Heart left ventricle (tissue), 16 donors: ENCODE results near the gene WDR7. TPM values are rescaled to one million over a fixed set of nuclear protein-coding genes. Genes with fewer than 3 reads are reported as not detected.

Experiments used
- ATAC-seq, 4 donors: fragments of 200-7000 bp; cut with Tn5 transposase; one replicate each; pipeline ENCODE4 v1.9.1; 2020 to 2022; ENCODE audit warnings: moderate library complexity in 4 of 4, mild to moderate bottlenecking in 3 of 4, moderate number of reproducible peaks in 1 of 4
- DNase-seq, 5 donors: peaks; one replicate each; pipeline ENCODE4 v3.0.0-alpha.2; 2020
- H3K27ac ChIP-seq, 12 donors: fragments of 200-600 bp; sonication (generic) in 4 of 12; one replicate each; pipeline versions ENCODE4 v1.5.0 to v1.8.0; 2016 to 2022; ENCODE audit warnings: mild to moderate bottlenecking in 2 of 12
- H3K27me3 ChIP-seq, 9 donors: fragments of 200-600 bp; sonication (generic) in 2 of 9; one replicate each; pipeline versions ENCODE4 v1.5.1 to v1.8.0; 2016 to 2022; ENCODE audit warnings: mild to moderate bottlenecking in 3 of 9
- H3K36me3 ChIP-seq, 9 donors: fragments of 200-600 bp; sonication (generic) in 2 of 9; one replicate each; pipeline versions ENCODE4 v1.5.0 to v1.8.0; 2018 to 2022; ENCODE audit warnings: mild to moderate bottlenecking in 2 of 9
- H3K4me1 ChIP-seq, 12 donors: fragments of 200-600 bp; sonication (generic) in 4 of 12; one replicate each; pipeline versions ENCODE4 v1.5.0 to v1.8.0; 2016 to 2022; ENCODE audit warnings: mild to moderate bottlenecking in 3 of 12
- H3K4me3 ChIP-seq, 12 donors: fragments of 200-600 bp; sonication (generic) in 4 of 12; one replicate each; pipeline versions ENCODE4 v1.5.0 to v1.8.0; 2017 to 2022; ENCODE audit warnings: mild to moderate bottlenecking in 9 of 12, moderate library complexity in 4 of 12
- H3K9me3 ChIP-seq, 12 donors: fragments of 200-600 bp; sonication (generic) in 4 of 12; one replicate each; pipeline versions ENCODE4 v1.5.0 to v1.8.0; 2016 to 2022; ENCODE audit warnings: mild to moderate bottlenecking in 1 of 12
- POLR2A ChIP-seq, 2 donors: fragments of 450-650 bp; IDR thresholded peaks; one replicate each; pipeline ENCODE4 v1.6.1; 2017; ENCODE audit warnings: antibody characterized with exemption in 2 of 2, mild to moderate bottlenecking in 2 of 2, moderate library complexity in 2 of 2
- WGBS, 4 donors: extraction: QIAGEN DNeasy Blood & Tissue Kit in 2 of 4; methylation state at CpG; one replicate each; pipeline versions ENCODE4 v1.1.5 to v1.1.7; 2013 to 2018; 5-methylcytosine and 5-hydroxymethylcytosine counted together
- intact Hi-C, 10 donors: fragments of 100-400 bp; cut with DNase I; formaldehyde crosslinking; loops; one replicate each; pipeline versions ENCODE4 v1.11.1 to v1.14.2; 2022
- polyA plus RNA-seq, 2 donors: library from polyadenylated mRNA; stranded (reverse); fragments of 200-250 nt; gene quantifications; one replicate each; pipeline ENCODE4 v1.2.3, GENCODE V29; 2013
- total RNA-seq, 9 donors: library from RNA; depleted of rRNA in 2 of 9; stranded (reverse); fragments of >200 nt in 2 of 9; fragmentation: NEBNext Ultra II Directional in 3 of 9; extraction: Animal tissue kit (Norgen Biotek cat#: 25700) in 3 of 9; gene quantifications; one replicate each; pipeline versions ENCODE4 v1.1.0 to v1.2.4, GENCODE V29; 2016 to 2023
- TF ChIP-seq, protein P1 (sequence below), 12 donors: fragments of 200-600 bp; sonication (generic) in 4 of 12; IDR thresholded peaks; one replicate each; pipeline versions ENCODE4 v1.5.0 to v1.8.0; 2018 to 2022; ENCODE audit warnings: antibody characterized with exemption in 12 of 12, mild to moderate bottlenecking in 5 of 12
- donor health status: ischemic (EF 13 %, LVEDD 7.1; RV severe dilation, severe dysfunction).
- donor health status: healthy with polysubstance abuse.
- donor health status: DM: no; HTN: yes; CAD: no.
- donor health status: DM: no; HTN: no; CAD: no.
- donor health status: ischemic (EF 25% LVEDD 6.9; RV normal size, moderate dysfunction).
- donor health status: ischemic (EF 25% LVEDD 5.7; RV mildly dilated, moderate dysfunction).
- donor health status: healthy.
- donor health status: DM: yes; HTN: yes; CAD: no.
- donor health status: ischemic (EF 35%, LVEDD 5.7; RV mildly dilated, moderate dysfunction).
- donor health status: nonischemic (EF 11% LVEDD 7.7; RV severe dilation, severe dysfunction).
- donor health status: DM: yes; HTN: yes; CAD: no.
- donor health status: PGD.
- donor health status: ischemic (EF 29% LVEDD 5.4; RV normal size, mild dysfunction).
- donor health status: nonischemic (EF 23%, LVEDD 6.1; RV moderate dilation, normal function).

WDR7 gene
- total and polyA plus RNA-seq, 11 donors, result 4.3 to 33.6 (median 26.6) TPM

DNA sequence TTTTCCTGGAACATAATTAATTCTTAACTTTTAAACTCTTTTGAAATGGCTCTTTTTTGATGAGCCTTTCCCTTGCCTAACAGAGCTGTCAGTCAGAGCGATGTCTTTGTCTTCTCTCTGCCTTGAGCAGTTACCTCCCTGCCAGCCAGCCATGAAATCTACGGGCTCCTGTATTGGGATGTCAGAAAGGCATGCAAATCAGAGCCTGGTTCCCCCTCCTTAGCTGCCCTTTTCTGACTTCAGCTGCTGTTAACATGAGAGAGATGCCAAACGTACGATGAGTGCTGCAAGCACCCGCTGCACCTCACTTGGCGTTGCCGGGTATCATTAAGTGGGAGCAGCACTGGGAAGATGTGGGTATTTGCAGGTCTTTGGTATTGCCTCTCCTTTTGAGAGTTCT is 364.3 kb downstream of the WDR7 start:
- ATAC-seq (no peak), DNase-seq (no peak)
- Histone ChIP-seq H3K4me1 (peaks cover 0 to 6% (median 0%) of the 10 kb centered on the region in 12 donors), H3K36me3 (peaks cover 0 to 3% (median 0%) of the 10 kb centered on the region in 9 donors), H3K27me3 (no peaks in the 10 kb centered on the region), H3K27ac (no peak overlapping the region), H3K4me3 (no peak overlapping the region), H3K9me3 (no peaks in the 10 kb centered on the region)
- WGBS, 4 donors, result 93 to 97% (median 95%) methylated on average over 7 of the region's 7 CpGs
- TF ChIP-seq, protein P1, sequence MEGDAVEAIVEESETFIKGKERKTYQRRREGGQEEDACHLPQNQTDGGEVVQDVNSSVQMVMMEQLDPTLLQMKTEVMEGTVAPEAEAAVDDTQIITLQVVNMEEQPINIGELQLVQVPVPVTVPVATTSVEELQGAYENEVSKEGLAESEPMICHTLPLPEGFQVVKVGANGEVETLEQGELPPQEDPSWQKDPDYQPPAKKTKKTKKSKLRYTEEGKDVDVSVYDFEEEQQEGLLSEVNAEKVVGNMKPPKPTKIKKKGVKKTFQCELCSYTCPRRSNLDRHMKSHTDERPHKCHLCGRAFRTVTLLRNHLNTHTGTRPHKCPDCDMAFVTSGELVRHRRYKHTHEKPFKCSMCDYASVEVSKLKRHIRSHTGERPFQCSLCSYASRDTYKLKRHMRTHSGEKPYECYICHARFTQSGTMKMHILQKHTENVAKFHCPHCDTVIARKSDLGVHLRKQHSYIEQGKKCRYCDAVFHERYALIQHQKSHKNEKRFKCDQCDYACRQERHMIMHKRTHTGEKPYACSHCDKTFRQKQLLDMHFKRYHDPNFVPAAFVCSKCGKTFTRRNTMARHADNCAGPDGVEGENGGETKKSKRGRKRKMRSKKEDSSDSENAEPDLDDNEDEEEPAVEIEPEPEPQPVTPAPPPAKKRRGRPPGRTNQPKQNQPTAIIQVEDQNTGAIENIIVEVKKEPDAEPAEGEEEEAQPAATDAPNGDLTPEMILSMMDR (IDR thresholded peaks at IDR 0.05), result no peak
- TF ChIP-seq POLR2A (IDR thresholded peaks at IDR 0.05), result no peak
- intact Hi-C loops, result no loop called here

- no peak for TF ChIP-seq POLR2A (IDR thresholded peaks at IDR 0.05)
- TF ChIP-seq, protein P1 (IDR thresholded peaks at IDR 0.05), result no peak
- Histone ChIP-seq H3K4me3 (no peak overlapping the region), H3K4me1 (peaks cover 0 to 6% (median 0%) of the 10 kb centered on the region in 12 donors), H3K27me3 (no peaks in the 10 kb centered on the region), H3K36me3 (peaks cover 0 to 29% (median 17%) of the 10 kb centered on the region in 9 donors), H3K27ac (no peak overlapping the region), H3K9me3 (no peaks in the 10 kb centered on the region)
- no peak for DNase-seq
- intact Hi-C loops, result no loop called here
- no peak for ATAC-seq
- WGBS, 4 donors, result 86 to 99% (median 97%) methylated on average over 3 of the region's 3 CpGs
Measured at GRCh38 chr18:57018845-57019244, 367.7 kb downstream of the WDR7 start.

DNA sequence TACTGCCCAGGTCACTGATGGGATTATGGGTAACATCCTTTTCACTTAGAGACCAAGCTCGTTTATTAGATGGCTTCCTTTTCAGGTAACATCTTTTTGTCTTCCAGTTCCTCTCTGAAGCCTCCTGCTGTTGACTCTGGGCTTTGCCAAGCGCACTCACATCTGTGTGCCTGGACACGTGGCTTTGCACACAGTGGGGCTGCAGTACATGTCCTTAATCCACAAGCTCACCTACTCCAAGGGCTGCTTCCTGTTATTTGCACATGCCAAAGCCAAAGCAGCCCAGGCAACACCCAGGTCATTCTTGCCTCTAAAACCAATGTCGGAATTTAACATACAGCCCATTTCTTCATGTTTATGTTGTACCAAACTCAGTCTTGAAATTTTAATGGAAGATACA is 371.6 kb downstream of the WDR7 start:
- Histone ChIP-seq H3K27ac (no peak overlapping the region), H3K36me3 (peaks cover 0 to 40% (median 30%) of the 10 kb centered on the region in 9 donors), H3K27me3 (no peaks in the 10 kb centered on the region), H3K9me3 (no peaks in the 10 kb centered on the region), H3K4me1 (no peaks in the 10 kb centered on the region), H3K4me3 (no peak overlapping the region)
- DNase-seq (no peak), ATAC-seq (no peak)
- WGBS, 4 donors, result 67 to 92% (median 86%) methylated on average over 4 of the region's 4 CpGs
- intact Hi-C loops, result no loop called here
- TF ChIP-seq, protein P1 (IDR thresholded peaks at IDR 0.05), result no peak
- TF ChIP-seq POLR2A (IDR thresholded peaks at IDR 0.05), result no peak

DNA sequence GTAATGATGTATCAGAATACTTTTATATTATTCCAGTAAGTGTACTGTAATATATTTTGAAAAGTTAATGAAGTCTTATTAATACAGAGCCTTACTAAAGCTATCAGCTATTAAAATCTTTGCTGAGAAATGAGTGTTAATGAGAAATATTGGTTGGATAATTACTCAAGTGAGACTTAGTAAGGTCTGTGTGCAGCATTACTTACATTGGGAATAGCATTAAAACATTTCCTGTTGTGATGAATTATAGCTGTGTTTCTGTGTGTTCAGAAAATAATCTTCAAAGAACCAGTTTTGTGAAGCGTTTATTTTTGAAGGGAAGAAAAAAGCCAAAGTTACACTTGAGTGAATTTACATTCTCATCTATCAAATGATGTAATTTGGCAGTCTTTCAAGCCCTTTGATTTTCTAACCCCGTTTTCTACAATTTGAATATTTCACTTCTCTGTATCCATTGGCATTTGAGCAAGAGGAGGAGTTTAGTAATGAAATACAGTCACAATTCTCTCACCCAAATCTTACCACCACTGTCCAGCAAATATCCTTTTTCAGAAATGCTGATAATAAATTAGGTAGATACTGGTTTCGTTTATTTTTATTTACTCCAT is 372.2 kb downstream of the WDR7 start:
- DNase-seq (no peak), ATAC-seq (no peak)
- Histone ChIP-seq H3K9me3 (no peaks in the 10 kb centered on the region), H3K27me3 (no peaks in the 10 kb centered on the region), H3K4me3 (no peak overlapping the region), H3K27ac (no peak overlapping the region), H3K4me1 (no peaks in the 10 kb centered on the region), H3K36me3 (peaks cover 0 to 45% (median 36%) of the 10 kb centered on the region in 9 donors)
- 58 to 73% (median 60%) methylated on average over 3 of the region's 3 CpGs for WGBS, 4 donors
- intact Hi-C loops, result no loop called here
- no peak for TF ChIP-seq POLR2A (IDR thresholded peaks at IDR 0.05)
- TF ChIP-seq, protein P1 (IDR thresholded peaks at IDR 0.05), result no peak
